ENCODE results near the gene PHLDB1. TPM values are rescaled to one million over a fixed set of nuclear protein-coding genes. Genes with fewer than 3 reads are reported as not detected.

PHLDB1 gene
- total RNA-seq, 1 experiment from 2014 or later, result 48.7 TPM

- no TSS peak for BruUV-seq (replicated peaks)
- no peaks in the 10 kb centered on the region for H3K9me3 ChIP-seq (ENCODE audit: low read depth, low read length, poor library complexity, severe bottlenecking)
- no peaks in the 10 kb centered on the region for H3K4me1 ChIP-seq (ENCODE audit: insufficient read depth, low read length, poor library complexity, severe bottlenecking)
- H3K27ac ChIP-seq (ENCODE audit: low read depth, low read length, poor library complexity, severe bottlenecking), result no peak overlapping the region
- ChIA-PET CTCF (interaction anchor here (0.6 to 1.5 kb wide), 3 partner anchors 25 to 162 kb away, joined by 3 to 5 read pairs (median 4); no protein-coding TSS in a partner anchor), POLR2A (ENCODE audit: low non-redundant PET) (no interaction called here)
- H3K4me3 ChIP-seq (ENCODE audit: low read depth, low read length, poor library complexity, severe bottlenecking), result no peak overlapping the region
- no peaks in the 10 kb centered on the region for H3K27me3 ChIP-seq (replicated peaks; ENCODE audit: insufficient read depth, low read depth, low read length, poor library complexity)
- no peak for TF ChIP-seq CTCF (conservative IDR thresholded peaks at IDR 0.05; ENCODE audit: low read depth, low read length)
- no peak for TF ChIP-seq EZH2 (IDR thresholded peaks at IDR 0.05; ENCODE audit: borderline replicate concordance, low read depth, low read length, poor library complexity, severe bottlenecking)
- no peaks in the 10 kb centered on the region for H3K36me3 ChIP-seq (ENCODE audit: insufficient read depth, low read length, poor library complexity, severe bottlenecking)
- no peak for DNase-seq (ENCODE audit: low spot score)
- intact Hi-C loops (cut with micrococcal nuclease; ENCODE audit: unreplicated experiment), result loop anchor here (1.0 kb wide), 1 partner anchor 65 kb away; no protein-coding TSS in a partner anchor
These were observed 52.7 kb downstream of the PHLDB1 start for GRCh38 chr11:118659953-118660680.

GRCh38 chr11:118660681-118661424 lies 53.4 kb downstream of the PHLDB1 start:
- intact Hi-C loops (cut with micrococcal nuclease; ENCODE audit: unreplicated experiment), result no loop called here
- Histone ChIP-seq H3K27me3 (replicated peaks; ENCODE audit: insufficient read depth, low read depth, low read length, poor library complexity) (no peaks in the 10 kb centered on the region), H3K27ac (ENCODE audit: low read depth, low read length, poor library complexity, severe bottlenecking) (no peak overlapping the region), H3K9me3 (ENCODE audit: low read depth, low read length, poor library complexity, severe bottlenecking) (no peaks in the 10 kb centered on the region), H3K36me3 (ENCODE audit: insufficient read depth, low read length, poor library complexity, severe bottlenecking) (no peaks in the 10 kb centered on the region), H3K4me3 (ENCODE audit: low read depth, low read length, poor library complexity, severe bottlenecking) (no peak overlapping the region), H3K4me1 (ENCODE audit: insufficient read depth, low read length, poor library complexity, severe bottlenecking) (no peaks in the 10 kb centered on the region)
- no peak for DNase-seq (ENCODE audit: low spot score)
- BruUV-seq (replicated peaks), result no TSS peak
- no peak for TF ChIP-seq CTCF (conservative IDR thresholded peaks at IDR 0.05; ENCODE audit: low read depth, low read length)
- TF ChIP-seq EZH2 (IDR thresholded peaks at IDR 0.05; ENCODE audit: borderline replicate concordance, low read depth, low read length, poor library complexity, severe bottlenecking), result no peak
- ChIA-PET CTCF (interaction anchor here (0.6 to 0.8 kb wide), 2 partner anchors 37 to 161 kb away, joined by 3 to 5 read pairs; no protein-coding TSS in a partner anchor), POLR2A (ENCODE audit: low non-redundant PET) (no interaction called here)

GRCh38 chr11:118661425-118662301 lies 54.2 kb downstream of the PHLDB1 start:
- Histone ChIP-seq H3K27me3 (replicated peaks; ENCODE audit: insufficient read depth, low read depth, low read length, poor library complexity) (no peaks in the 10 kb centered on the region), H3K27ac (ENCODE audit: low read depth, low read length, poor library complexity, severe bottlenecking) (no peak overlapping the region), H3K9me3 (ENCODE audit: low read depth, low read length, poor library complexity, severe bottlenecking) (no peaks in the 10 kb centered on the region), H3K4me1 (ENCODE audit: insufficient read depth, low read length, poor library complexity, severe bottlenecking) (no peaks in the 10 kb centered on the region), H3K4me3 (ENCODE audit: low read depth, low read length, poor library complexity, severe bottlenecking) (no peak overlapping the region), H3K36me3 (ENCODE audit: insufficient read depth, low read length, poor library complexity, severe bottlenecking) (no peaks in the 10 kb centered on the region)
- no peak for DNase-seq (ENCODE audit: low spot score)
- ChIA-PET POLR2A (ENCODE audit: low non-redundant PET) (no interaction called here), CTCF (interaction anchor here (0.6 kb wide), 2 partner anchors 36 to 373 kb away, joined by 3 to 5 read pairs; no protein-coding TSS in a partner anchor)
- TF ChIP-seq EZH2 (IDR thresholded peaks at IDR 0.05; ENCODE audit: borderline replicate concordance, low read depth, low read length, poor library complexity, severe bottlenecking) (no peak), CTCF (conservative IDR thresholded peaks at IDR 0.05; ENCODE audit: low read depth, low read length) (no peak)
- no TSS peak for BruUV-seq (replicated peaks)
- intact Hi-C loops (cut with micrococcal nuclease; ENCODE audit: unreplicated experiment), result no loop called here

Data from A673 (cell line).